Loucy (cell line): ENCODE results near the gene CCDC149.

Experiments used
- EZH2phosphoT487 ChIP-seq: fragments of 200-600 bp; IDR thresholded peaks from 2 replicates; pipeline ENCODE4 v1.6.1; 2018; ENCODE audit warnings: antibody characterized with exemption, mild to moderate bottlenecking, moderate library complexity, borderline replicate concordance
- TF ChIP-seq, protein P1 (sequence below): fragments of 200-600 bp; sonication (generic); conservative IDR thresholded peaks from 2 replicates; pipeline ENCODE4 v1.5.1; 2014; ENCODE audit warnings: mild to moderate bottlenecking, antibody characterized with exemption, low read length

DNA sequence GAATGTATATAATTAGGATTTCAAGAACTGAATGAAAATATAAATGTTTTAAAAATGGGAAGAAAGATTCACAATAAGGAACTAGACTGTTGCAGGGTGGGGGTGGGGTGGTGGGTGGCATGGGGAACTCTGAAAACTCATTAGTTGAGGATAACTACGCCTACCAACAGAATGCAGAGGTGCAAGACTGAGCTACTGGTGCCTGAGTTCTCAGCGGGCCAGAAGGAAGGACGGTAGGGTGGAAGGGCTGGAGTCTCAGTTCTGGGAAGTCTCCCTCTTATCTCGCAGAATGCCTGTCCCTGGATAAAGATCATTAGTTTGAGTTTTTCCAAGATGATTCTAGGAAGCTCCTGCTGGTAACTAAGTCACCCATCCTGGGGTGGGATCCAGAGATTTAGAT, 118.8 kb downstream of the CCDC149 start:
- TF ChIP-seq, protein P1, sequence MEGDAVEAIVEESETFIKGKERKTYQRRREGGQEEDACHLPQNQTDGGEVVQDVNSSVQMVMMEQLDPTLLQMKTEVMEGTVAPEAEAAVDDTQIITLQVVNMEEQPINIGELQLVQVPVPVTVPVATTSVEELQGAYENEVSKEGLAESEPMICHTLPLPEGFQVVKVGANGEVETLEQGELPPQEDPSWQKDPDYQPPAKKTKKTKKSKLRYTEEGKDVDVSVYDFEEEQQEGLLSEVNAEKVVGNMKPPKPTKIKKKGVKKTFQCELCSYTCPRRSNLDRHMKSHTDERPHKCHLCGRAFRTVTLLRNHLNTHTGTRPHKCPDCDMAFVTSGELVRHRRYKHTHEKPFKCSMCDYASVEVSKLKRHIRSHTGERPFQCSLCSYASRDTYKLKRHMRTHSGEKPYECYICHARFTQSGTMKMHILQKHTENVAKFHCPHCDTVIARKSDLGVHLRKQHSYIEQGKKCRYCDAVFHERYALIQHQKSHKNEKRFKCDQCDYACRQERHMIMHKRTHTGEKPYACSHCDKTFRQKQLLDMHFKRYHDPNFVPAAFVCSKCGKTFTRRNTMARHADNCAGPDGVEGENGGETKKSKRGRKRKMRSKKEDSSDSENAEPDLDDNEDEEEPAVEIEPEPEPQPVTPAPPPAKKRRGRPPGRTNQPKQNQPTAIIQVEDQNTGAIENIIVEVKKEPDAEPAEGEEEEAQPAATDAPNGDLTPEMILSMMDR, result no peak
- no peak for TF ChIP-seq EZH2phosphoT487
